DMS 273 (cell line): ENCODE measurements around the gene KRTAP4-9.
"Not testable (repeated sequence)": the region's sequence is repeated elsewhere in the genome, so short reads cannot be mapped to it uniquely, and the experiment has no call there.

Experiments used
- DNase-seq: peaks from one replicate; lab custom pipeline; 2025; ENCODE audit not compliant: unreplicated experiment; lab: John Stamatoyannopoulos, UW

The KRTAP4-9 gene

GRCh38 chr17:41126412-41126811 is 21.2 kb downstream of the KRTAP4-9 start:
- no peak for DNase-seq

- no peak for DNase-seq
Measured at GRCh38 chr17:41127371-41127770, 22.2 kb downstream of the KRTAP4-9 start.

DNA sequence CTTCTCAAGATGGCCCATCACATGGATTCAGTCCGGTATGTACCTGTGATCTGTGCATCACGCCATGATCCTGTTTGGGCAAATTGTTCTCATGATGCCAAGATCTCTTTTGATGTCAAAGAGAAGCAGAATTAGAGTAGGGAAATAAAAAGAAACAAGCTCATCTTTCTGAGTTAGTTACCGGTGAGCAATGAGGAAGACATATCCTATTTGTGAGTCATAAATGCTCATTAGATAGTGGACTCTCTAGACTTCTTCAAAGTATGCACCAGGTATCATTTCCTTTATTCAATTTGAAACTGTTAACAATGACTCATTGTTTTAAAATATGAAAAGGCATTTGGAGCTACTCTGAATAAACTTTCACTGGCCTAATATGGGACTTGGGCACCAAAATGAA is 26.8 kb downstream of the KRTAP4-9 start:
- no peak for DNase-seq

GRCh38 chr17:41133880-41134735 is 28.9 kb downstream of the KRTAP4-9 start:
- DNase-seq: no peak

DNA sequence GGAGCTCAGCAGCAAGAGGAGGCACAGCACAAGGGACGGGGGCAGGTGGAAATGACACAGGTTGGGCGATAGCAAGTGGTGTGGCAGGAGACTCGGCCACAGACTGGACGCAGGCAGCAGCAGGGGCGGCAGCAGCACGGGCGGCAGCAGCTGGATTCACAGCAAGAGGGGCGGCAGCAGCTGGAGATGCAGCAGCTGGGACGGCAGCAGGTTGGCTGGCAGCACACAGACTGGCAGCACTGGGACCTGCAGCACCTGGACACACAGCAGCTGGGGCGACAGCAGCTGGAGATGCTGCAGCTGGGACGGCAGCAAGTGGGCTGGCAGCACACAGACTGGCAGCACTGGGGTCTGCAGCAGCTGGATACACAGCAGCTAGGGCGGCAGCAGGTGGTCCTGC is 34.7 kb downstream of the KRTAP4-9 start:
- not testable (repeated sequence) for DNase-seq

GRCh38 chr17:41140360-41141131 is 35.4 kb downstream of the KRTAP4-9 start, which contains the start of gene KRTAP4-6:
KRTAP4-6 (minus strand) TSS chr17:41140544; CDS start chr17:41140487, 57 bp downstream.
- no peak for DNase-seq

DNA sequence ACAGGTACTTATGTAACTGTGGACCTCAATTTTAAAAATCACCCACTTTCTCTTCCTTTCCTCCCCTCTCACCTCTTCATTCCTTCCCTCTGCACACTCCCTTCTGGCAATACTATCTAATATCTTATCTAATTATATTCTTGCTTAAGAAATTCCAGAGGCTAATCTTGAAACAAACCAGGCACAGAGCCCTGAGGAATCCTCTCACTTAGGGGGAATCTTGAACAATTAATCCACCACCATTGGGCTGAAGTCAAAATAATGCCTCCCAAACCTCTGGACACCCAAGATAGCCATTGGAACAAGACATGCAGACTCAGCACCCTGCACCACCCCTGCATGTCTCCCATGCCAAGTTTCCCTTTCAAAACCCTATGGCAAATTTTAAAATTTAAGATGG is 36.2 kb downstream of the KRTAP4-9 start:
- no peak for DNase-seq

DNA sequence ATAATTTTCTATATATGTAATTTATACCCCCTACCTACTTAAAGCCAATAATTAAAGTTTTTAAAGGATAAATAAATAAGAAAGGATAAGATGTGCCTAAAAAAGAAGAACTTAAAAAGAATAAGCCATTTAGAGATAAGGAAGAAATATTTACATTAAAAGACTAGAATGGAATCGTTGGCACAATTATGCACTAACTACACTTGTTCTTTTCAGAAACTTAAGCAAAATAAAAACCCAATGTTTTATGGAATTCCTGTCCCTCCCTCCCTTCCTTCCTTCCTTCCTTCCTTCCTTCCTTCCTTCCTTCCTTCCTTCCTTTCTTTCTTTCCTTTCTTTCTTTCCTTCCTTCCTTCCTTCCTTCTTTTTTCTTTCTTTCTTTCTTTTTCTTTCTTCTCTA is 39.7 kb downstream of the KRTAP4-9 start:
- DNase-seq: no peak

DNA sequence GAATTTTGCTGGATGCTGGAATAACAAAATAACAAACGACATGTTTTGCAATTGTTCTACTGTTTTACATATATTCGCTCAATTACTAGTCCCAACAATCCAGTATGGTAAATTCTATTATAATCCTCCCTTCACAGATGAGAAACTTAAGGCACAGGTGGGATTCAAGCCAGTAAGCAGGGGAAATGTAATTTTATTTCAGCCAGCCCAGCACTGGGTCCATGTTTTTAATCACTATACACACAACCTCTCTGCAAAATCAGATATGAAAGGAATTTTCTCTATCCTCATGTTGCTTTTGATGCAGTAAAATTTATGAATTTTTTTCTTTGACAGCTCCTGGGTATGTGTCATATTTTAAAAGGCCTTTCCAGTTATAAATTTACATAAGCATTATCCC is 40.1 kb downstream of the KRTAP4-9 start:
- DNase-seq: no peak

GRCh38 chr17:41147531-41148204 is 42.5 kb downstream of the KRTAP4-9 start:
- no peak for DNase-seq

DNA sequence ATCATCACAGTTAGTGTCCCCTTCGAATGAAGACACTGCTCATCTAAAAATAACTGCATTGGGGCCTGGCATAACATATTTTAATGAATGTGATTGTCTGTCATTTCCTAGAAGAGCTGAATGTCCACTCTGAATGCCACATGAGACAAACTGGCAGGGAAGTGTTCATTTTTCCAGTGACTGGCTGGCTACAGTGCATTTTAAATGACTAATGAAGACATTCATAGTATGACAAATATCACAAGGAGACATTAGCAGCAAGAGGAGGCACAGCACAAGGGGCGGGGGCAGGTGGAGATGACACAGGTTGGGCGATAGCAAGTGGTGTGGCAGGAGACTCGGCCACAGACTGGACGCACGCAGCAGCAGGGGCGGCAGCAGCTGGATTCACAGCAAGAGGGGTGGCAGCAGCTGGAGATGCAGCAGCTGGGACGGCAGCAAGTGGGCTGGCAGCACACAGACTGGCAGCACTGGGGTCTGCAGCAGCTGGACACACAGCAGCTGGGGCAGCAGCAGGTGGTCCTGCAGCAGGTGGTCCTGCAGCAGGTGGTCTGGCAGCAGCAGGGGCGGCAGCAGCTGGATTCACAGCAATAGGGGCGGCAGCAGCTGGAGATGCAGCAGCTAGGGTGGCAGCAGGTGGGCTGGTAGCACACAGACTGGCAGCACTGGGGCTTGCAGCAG is 43.9 kb downstream of the KRTAP4-9 start:
- not testable (repeated sequence) for DNase-seq

- no peak for DNase-seq
Measured at GRCh38 chr17:41149652-41149985, 44.4 kb downstream of the KRTAP4-9 start, which contains the start of gene KRTAP4-5. KRTAP4-5 (minus strand) TSS chr17:41149825; CDS start chr17:41149767, 58 bp downstream.

- DNase-seq: no peak
Measured at GRCh38 chr17:41150026-41150425, 44.8 kb downstream of the KRTAP4-9 start.

DNA sequence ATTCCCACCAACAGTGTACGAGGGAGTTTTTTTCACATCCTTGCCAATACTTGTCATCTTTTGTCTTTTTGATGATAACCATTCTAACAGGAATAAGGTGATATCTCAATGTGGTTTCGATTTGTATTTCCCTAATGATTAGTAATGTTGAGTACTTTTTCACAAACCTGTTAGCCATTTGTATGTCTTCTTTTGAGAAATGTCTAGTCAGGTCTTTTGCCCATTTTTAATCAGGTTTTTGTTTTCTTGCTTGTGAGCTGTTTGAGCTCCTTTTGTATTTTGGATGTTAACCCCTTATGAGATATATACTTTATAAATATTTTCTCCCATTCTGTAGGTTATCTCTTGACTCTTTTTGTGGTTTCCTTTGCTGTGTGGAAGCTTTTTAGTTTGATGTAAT is 46.3 kb downstream of the KRTAP4-9 start:
- no peak for DNase-seq

GRCh38 chr17:41153856-41154255 is 48.7 kb downstream of the KRTAP4-9 start:
- DNase-seq: no peak
